ENCODE data around the gene PTPRA.

GRCh38 chr20:2864626-2865025 lies 8.7 kb upstream of the PTPRA start:
- TF ChIP-seq CTCF (IDR thresholded peaks at IDR 0.05) (no peak), EZH2 (IDR thresholded peaks at IDR 0.05; ENCODE audit: borderline replicate concordance, insufficient read depth, low read depth, low read length, poor library complexity, severe bottlenecking) (no peak)
